K562 (cell line): ENCODE results near the gene ID2. TPM values are rescaled to one million over a fixed set of nuclear protein-coding genes. Genes with fewer than 3 reads are reported as not detected.

Experiments
- CCAR2 ChIP-seq: fragments of 200-400 bp; formaldehyde crosslinking; IDR thresholded peaks from 2 replicates; pipeline ENCODE4 v1.6.1; 2017; ENCODE audit warnings: mild to moderate bottlenecking, low read depth, low read length
- FOXJ2 ChIP-seq: fragments of 200-800 bp; sonication (Bioruptor generic); IDR thresholded peaks from 2 replicates; pipeline ENCODE4 v1.6.1; 2016; ENCODE audit warnings: missing genetic modification characterization, missing compliant biosample characterization
- JUNB ChIP-seq: fragments of 450-650 bp; formaldehyde crosslinking; conservative IDR thresholded peaks from 2 replicates; pipeline ENCODE4 v1.4.0; 2020; ENCODE audit warnings: mild to moderate bottlenecking
- L3MBTL2 ChIP-seq: fragments of 450-650 bp; IDR thresholded peaks from 2 replicates; pipeline ENCODE4 v1.6.1; 2016; ENCODE audit warnings: mild to moderate bottlenecking, moderate library complexity
- MIER1 ChIP-seq: fragments of 450-650 bp; IDR thresholded peaks from 2 replicates; pipeline ENCODE4 v1.6.1; 2016; ENCODE audit warnings: antibody characterized with exemption, mild to moderate bottlenecking, low read depth
- NEUROD1 ChIP-seq: fragments of 150-350 bp; IDR thresholded peaks from 2 replicates; pipeline ENCODE4 v1.6.1; 2014; ENCODE audit warnings: borderline replicate concordance, low read length, low read depth; ENCODE audit not compliant: partially characterized antibody
- NR1H2 ChIP-seq: sonication (generic); formaldehyde crosslinking; IDR thresholded peaks from 2 replicates; pipeline ENCODE4 v1.4.0; 2020; ENCODE audit warnings: mild to moderate bottlenecking, missing genetic modification reagents
- POLR2A ChIP-seq: fragments of 450-650 bp; conservative IDR thresholded peaks from 2 replicates; pipeline ENCODE4 v1.6.1; 2016
- POU5F1 ChIP-seq: fragments of 150-350 bp; IDR thresholded peaks from 2 replicates; pipeline ENCODE4 v1.6.1; 2014; ENCODE audit warnings: borderline replicate concordance, low read length, low read depth, mild to moderate bottlenecking; ENCODE audit not compliant: partially characterized antibody
- PYGO2 ChIP-seq: fragments of 450-650 bp; IDR thresholded peaks from 2 replicates; pipeline ENCODE4 v1.6.1; 2016; ENCODE audit warnings: mild to moderate bottlenecking, missing genetic modification characterization, moderate library complexity, missing compliant biosample characterization
- RBM14 ChIP-seq: fragments of 200-400 bp; formaldehyde crosslinking; IDR thresholded peaks from 2 replicates; pipeline ENCODE4 v1.6.1; 2018; ENCODE audit warnings: low read depth, mild to moderate bottlenecking, low read length, moderate library complexity, borderline replicate concordance; ENCODE audit not compliant: insufficient read depth
- SNIP1 ChIP-seq: fragments of 450-650 bp; IDR thresholded peaks from 2 replicates; pipeline ENCODE4 v1.7.1; 2017; ENCODE audit warnings: low read depth, mild to moderate bottlenecking
- SREBF2 ChIP-seq: sonication (generic); formaldehyde crosslinking; IDR thresholded peaks from 2 replicates; pipeline ENCODE4 v1.4.0; 2020; ENCODE audit warnings: mild to moderate bottlenecking, missing genetic modification reagents
- TRIM28 ChIP-seq: fragments of 450-650 bp; IDR thresholded peaks from 2 replicates; pipeline ENCODE4 v1.6.1; 2017
- ZBTB7A ChIP-seq: IDR thresholded peaks from 2 replicates; pipeline ENCODE4 v1.6.1; 2011; ENCODE audit warnings: low read depth, mild to moderate bottlenecking, low read length, moderate library complexity, borderline replicate concordance; ENCODE audit not compliant: control insufficient read depth
- ZBTB8A ChIP-seq: fragments of 450-650 bp; IDR thresholded peaks from 2 replicates; pipeline ENCODE4 v1.6.1; 2018; ENCODE audit warnings: mild to moderate bottlenecking, moderate library complexity; ENCODE audit not compliant: partially characterized antibody
- ZFP1 ChIP-seq: fragments of 450-650 bp; formaldehyde crosslinking; IDR thresholded peaks from 2 replicates; pipeline ENCODE4 v1.4.0; 2020; ENCODE audit warnings: mild to moderate bottlenecking, mixed read lengths
- ZNF324 ChIP-seq: fragments of 250-450 bp; sonication (Bioruptor Pico); IDR thresholded peaks from 2 replicates; pipeline ENCODE4 v1.4.0; 2020; ENCODE audit warnings: mild to moderate bottlenecking
- ZNF583 ChIP-seq: fragments of 250-450 bp; sonication (Bioruptor Pico); IDR thresholded peaks from 2 replicates; pipeline ENCODE4 v1.4.0; 2020
- ZNF584 ChIP-seq: fragments of 200-800 bp; sonication (Bioruptor generic); IDR thresholded peaks from 2 replicates; pipeline ENCODE4 v1.6.1; 2016; ENCODE audit warnings: low read depth, mild to moderate bottlenecking, missing genetic modification characterization, missing compliant biosample characterization
- ZNF695 ChIP-seq: fragments of 450-650 bp; formaldehyde crosslinking; IDR thresholded peaks from 2 replicates; pipeline ENCODE4 v1.4.0; 2020; ENCODE audit warnings: mild to moderate bottlenecking, moderate library complexity
- ZNF699 ChIP-seq: fragments of 250-450 bp; sonication (Bioruptor Pico); IDR thresholded peaks from 2 replicates; pipeline ENCODE4 v1.8.0; 2021; ENCODE audit warnings: mild to moderate bottlenecking, moderate library complexity; ENCODE audit not compliant: insufficient replicate concordance
- polyA plus RNA-seq, 8 experiments: library from polyadenylated mRNA; depleted of rRNA in 4 of 8; stranded (reverse) in 5 of 8; unstranded in 3 of 8; fragments of >200 nt; fragmentation: Nextera tagmentation in 2 of 8; fragmentation: Illumina TruSeq in 1 of 8; extraction: Ambion mirVana in 2 of 8; extraction: Trizol in 1 of 8; gene quantifications; 2 replicates each; pipeline versions ENCODE4 v1.2.1 to v1.2.3, GENCODE V29; 2011 to 2014; ENCODE audit warnings: inconsistent platforms in 1 of 8, missing spikeins in 1 of 8
- total RNA-seq, 7 experiments: library from RNA; depleted of rRNA in 6 of 7; stranded (reverse); fragments of >200 nt in 6 of 7; fragmentation: Illumina TruSeq in 2 of 7; extraction: Trizol in 2 of 7; gene quantifications; 2 replicates each; pipeline versions ENCODE4 v1.2.1 to v1.2.3, GENCODE V29; 2011 to 2021; ENCODE audit warnings: low replicate concordance in 1 of 7
- TF ChIP-seq, protein P1 (sequence below): fragments of 250-450 bp; sonication (Bioruptor Pico); IDR thresholded peaks from 2 replicates; pipeline ENCODE4 v1.4.0; 2020
- TF ChIP-seq, protein P2 (sequence below): fragments of 250-450 bp; sonication (Bioruptor Pico); IDR thresholded peaks from 2 replicates; pipeline ENCODE4 v1.6.1; 2021; ENCODE audit warnings: mild to moderate bottlenecking
- TF ChIP-seq, protein P3 (sequence below): sonication (generic); formaldehyde crosslinking; IDR thresholded peaks from 2 replicates; pipeline ENCODE4 v1.8.0; 2022; ENCODE audit warnings: missing genetic modification reagents, mild to moderate bottlenecking, borderline replicate concordance
- TF ChIP-seq, protein P4 (sequence below): fragments of 450-650 bp; IDR thresholded peaks from 2 replicates; pipeline ENCODE4 v1.6.1; 2016; ENCODE audit warnings: missing biosample characterization, missing genetic modification characterization

Gene ID2
- total and polyA plus RNA-seq, 9 of the 15 experiments (the other 6 are each of a cell fraction or from before 2014, with no cell fraction given): 8.0 to 35.7 (median 16.6) TPM

DNA sequence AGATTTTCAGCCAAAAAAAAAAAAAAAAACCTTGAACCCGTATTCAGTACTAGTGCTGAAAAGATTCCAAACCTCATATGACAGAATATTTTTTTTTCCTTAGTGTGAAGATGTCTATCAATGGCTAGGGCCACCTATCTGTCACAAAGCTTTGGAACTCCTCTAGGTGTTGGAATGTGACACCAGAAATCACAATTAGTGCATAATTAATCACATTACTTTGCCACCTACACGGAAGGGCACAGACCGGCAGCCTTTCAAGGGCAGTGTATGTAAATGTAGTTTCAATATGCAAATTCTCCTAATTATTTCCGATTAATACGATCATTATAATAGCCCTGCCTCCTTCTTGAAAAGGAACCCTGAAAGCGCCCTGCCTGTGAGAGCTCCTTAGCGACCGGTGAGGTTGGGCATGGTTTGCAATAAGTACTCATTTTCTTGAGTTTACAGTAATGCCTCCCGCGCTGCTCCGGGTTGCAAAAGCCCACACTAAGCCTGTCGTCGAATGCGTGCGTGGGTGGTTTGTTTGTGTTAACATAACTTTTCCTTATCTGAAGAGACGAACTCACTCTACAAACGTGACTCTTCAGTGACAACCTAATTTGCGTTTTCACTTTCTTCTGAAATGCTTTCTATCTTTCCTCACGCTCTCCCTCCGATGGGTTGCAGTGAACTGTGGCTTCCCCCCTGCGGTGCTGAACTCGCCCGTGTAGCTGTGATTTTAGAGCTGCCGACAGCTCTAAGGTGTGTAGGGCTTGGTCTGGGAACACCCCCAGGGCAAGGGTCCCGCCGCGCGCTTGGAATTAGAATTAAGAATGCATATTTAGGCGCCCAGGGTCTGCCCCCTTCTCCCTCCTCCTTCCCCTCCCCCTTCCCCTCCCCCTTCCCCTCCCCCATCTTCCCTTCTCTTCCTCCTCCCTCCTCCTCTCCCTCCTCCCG, 765 bp upstream of the ID2 start (continued):
- TF ChIP-seq, protein P1, sequence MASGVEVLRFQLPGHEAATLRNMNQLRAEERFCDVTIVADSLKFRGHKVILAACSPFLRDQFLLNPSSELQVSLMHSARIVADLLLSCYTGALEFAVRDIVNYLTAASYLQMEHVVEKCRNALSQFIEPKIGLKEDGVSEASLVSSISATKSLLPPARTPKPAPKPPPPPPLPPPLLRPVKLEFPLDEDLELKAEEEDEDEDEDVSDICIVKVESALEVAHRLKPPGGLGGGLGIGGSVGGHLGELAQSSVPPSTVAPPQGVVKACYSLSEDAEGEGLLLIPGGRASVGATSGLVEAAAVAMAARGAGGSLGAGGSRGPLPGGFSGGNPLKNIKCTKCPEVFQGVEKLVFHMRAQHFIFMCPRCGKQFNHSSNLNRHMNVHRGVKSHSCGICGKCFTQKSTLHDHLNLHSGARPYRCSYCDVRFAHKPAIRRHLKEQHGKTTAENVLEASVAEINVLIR: no peak
- TF ChIP-seq ZNF584 (CRISPR knock-in tag) (no peak), POLR2A (no peak), SNIP1 (no peak), RBM14 (no peak), ZNF695 (CRISPR knock-in tag) (no peak), PYGO2 (tag) (no peak), ZBTB8A (no peak), L3MBTL2 (no peak; the same call in none of the 2 replicates), JUNB (no peak), ZFP1 (CRISPR knock-in tag) (no peak), SREBF2 (CRISPR knock-in tag) (no peak), TRIM28 (no peak), ZNF324 (CRISPR knock-in tag) (no peak), NR1H2 (CRISPR knock-in tag) (no peak), ZNF699 (CRISPR knock-in tag) (no peak), CCAR2 (no peak), POU5F1 (no peak), FOXJ2 (no peak), NEUROD1 (no peak), MIER1 (no peak), ZBTB7A (peak; percentile 49; the same call in 1 of the 2 replicates), ZNF583 (CRISPR knock-in tag) (no peak)
- TF ChIP-seq, protein P2, sequence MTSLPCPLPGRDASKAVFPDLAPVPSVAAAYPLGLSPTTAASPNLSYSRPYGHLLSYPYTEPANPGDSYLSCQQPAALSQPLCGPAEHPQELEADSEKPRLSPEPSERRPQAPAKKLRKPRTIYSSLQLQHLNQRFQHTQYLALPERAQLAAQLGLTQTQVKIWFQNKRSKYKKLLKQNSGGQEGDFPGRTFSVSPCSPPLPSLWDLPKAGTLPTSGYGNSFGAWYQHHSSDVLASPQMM (CRISPR knock-in tag): no peak
- TF ChIP-seq, protein P3, sequence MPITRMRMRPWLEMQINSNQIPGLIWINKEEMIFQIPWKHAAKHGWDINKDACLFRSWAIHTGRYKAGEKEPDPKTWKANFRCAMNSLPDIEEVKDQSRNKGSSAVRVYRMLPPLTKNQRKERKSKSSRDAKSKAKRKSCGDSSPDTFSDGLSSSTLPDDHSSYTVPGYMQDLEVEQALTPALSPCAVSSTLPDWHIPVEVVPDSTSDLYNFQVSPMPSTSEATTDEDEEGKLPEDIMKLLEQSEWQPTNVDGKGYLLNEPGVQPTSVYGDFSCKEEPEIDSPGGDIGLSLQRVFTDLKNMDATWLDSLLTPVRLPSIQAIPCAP (CRISPR knock-in tag): no peak
- TF ChIP-seq, protein P4, sequence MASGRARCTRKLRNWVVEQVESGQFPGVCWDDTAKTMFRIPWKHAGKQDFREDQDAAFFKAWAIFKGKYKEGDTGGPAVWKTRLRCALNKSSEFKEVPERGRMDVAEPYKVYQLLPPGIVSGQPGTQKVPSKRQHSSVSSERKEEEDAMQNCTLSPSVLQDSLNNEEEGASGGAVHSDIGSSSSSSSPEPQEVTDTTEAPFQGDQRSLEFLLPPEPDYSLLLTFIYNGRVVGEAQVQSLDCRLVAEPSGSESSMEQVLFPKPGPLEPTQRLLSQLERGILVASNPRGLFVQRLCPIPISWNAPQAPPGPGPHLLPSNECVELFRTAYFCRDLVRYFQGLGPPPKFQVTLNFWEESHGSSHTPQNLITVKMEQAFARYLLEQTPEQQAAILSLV (tag): no peak
